ENCODE measurements around the gene CFP.

DNA sequence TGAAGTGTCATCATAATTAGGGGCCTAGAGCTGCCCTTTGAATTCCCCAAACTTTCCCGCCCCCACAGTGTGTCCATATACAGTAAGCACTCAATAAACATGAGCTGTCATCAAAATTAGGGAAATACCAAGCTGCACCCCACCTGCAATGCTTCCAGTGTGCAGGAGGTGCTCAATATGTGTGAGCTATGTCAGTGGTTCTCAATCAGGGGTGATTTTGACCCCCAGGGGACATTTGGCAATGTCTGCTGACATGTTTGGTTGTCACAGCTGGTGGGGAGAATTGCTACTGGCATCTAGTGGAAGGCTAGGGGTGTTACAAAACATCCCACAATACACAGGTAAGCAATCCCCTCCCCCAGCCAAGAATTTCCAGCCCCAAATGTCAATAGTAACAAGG is 748 bp downstream of the CFP start:
- TF ChIP-seq, protein P1, sequence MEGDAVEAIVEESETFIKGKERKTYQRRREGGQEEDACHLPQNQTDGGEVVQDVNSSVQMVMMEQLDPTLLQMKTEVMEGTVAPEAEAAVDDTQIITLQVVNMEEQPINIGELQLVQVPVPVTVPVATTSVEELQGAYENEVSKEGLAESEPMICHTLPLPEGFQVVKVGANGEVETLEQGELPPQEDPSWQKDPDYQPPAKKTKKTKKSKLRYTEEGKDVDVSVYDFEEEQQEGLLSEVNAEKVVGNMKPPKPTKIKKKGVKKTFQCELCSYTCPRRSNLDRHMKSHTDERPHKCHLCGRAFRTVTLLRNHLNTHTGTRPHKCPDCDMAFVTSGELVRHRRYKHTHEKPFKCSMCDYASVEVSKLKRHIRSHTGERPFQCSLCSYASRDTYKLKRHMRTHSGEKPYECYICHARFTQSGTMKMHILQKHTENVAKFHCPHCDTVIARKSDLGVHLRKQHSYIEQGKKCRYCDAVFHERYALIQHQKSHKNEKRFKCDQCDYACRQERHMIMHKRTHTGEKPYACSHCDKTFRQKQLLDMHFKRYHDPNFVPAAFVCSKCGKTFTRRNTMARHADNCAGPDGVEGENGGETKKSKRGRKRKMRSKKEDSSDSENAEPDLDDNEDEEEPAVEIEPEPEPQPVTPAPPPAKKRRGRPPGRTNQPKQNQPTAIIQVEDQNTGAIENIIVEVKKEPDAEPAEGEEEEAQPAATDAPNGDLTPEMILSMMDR (IDR thresholded peaks at IDR 0.05) = no peak
- no peak for TF ChIP-seq POLR2A (IDR thresholded peaks at IDR 0.05)
